ENCODE data around the gene B4GALNT2.

DNA sequence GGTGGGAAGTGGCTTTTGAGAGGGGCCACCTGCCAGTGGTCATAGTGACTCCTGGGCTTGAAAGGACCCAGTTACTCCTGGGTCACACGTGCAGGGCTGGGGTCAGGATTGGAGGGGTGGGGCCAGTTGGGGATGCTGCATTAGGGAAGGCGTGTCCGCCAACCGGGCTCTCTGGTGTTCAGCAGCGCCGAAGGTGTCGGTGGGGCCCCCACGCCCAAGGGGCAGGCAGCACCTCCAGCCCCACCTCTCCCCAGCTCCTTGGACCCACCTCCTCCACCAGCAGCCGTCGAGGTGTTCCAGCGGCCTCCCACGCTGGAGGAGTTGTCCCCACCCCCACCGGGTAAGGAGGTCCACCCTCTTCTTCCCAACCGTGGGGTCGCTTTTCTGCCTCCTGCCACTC is 87.4 kb downstream of the B4GALNT2 start:
- TF ChIP-seq, protein P1, sequence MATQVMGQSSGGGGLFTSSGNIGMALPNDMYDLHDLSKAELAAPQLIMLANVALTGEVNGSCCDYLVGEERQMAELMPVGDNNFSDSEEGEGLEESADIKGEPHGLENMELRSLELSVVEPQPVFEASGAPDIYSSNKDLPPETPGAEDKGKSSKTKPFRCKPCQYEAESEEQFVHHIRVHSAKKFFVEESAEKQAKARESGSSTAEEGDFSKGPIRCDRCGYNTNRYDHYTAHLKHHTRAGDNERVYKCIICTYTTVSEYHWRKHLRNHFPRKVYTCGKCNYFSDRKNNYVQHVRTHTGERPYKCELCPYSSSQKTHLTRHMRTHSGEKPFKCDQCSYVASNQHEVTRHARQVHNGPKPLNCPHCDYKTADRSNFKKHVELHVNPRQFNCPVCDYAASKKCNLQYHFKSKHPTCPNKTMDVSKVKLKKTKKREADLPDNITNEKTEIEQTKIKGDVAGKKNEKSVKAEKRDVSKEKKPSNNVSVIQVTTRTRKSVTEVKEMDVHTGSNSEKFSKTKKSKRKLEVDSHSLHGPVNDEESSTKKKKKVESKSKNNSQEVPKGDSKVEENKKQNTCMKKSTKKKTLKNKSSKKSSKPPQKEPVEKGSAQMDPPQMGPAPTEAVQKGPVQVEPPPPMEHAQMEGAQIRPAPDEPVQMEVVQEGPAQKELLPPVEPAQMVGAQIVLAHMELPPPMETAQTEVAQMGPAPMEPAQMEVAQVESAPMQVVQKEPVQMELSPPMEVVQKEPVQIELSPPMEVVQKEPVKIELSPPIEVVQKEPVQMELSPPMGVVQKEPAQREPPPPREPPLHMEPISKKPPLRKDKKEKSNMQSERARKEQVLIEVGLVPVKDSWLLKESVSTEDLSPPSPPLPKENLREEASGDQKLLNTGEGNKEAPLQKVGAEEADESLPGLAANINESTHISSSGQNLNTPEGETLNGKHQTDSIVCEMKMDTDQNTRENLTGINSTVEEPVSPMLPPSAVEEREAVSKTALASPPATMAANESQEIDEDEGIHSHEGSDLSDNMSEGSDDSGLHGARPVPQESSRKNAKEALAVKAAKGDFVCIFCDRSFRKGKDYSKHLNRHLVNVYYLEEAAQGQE (IDR thresholded peaks at IDR 0.05; ENCODE audit: insufficient replicate concordance, low read depth), result no peak
- no peak for TF ChIP-seq POLR2AphosphoS5 (IDR thresholded peaks at IDR 0.05; ENCODE audit: low read depth)
